Neuronal stem cell (in vitro differentiated cells): ENCODE results near the gene CTF1.

ENCODE experiments used
- DNase-seq: peaks from one replicate; pipeline ENCODE4 v3.0.0-alpha.2; 2013; ENCODE audit warnings: low spot score
- H2AFZ ChIP-seq: one replicate; pipeline ENCODE4 v1.6.1; 2013; ENCODE audit warnings: mild to moderate bottlenecking, low read length, inconsistent platforms
- H2AK5ac ChIP-seq: 2 replicates; pipeline ENCODE4 v1.6.1; 2013; ENCODE audit warnings: low read depth, mild to moderate bottlenecking, inconsistent platforms, low read length, moderate library complexity, mixed read lengths
- H2BK120ac ChIP-seq: 2 replicates; pipeline ENCODE4 v1.6.1; 2013; ENCODE audit warnings: low read depth, mild to moderate bottlenecking, inconsistent platforms, low read length, moderate library complexity, mixed read lengths
- H2BK12ac ChIP-seq: one replicate; pipeline ENCODE4 v1.6.1; 2013; ENCODE audit warnings: low read length, inconsistent platforms
- H2BK15ac ChIP-seq: 2 replicates; pipeline ENCODE4 v1.6.1; 2013; ENCODE audit warnings: mild to moderate bottlenecking, low read length, inconsistent platforms, mixed read lengths
- H2BK5ac ChIP-seq: one replicate; pipeline ENCODE4 v1.6.1; 2013; ENCODE audit warnings: inconsistent platforms, mild to moderate bottlenecking, low read length, moderate library complexity
- H3K14ac ChIP-seq: one replicate; pipeline ENCODE4 v1.6.1; 2013; ENCODE audit warnings: low read length, inconsistent platforms
- H3K18ac ChIP-seq: 2 replicates; pipeline ENCODE4 v1.6.1; 2013; ENCODE audit warnings: low read length, inconsistent platforms
- H3K23ac ChIP-seq: 2 replicates; pipeline ENCODE4 v1.6.1; 2013; ENCODE audit warnings: low read depth, mild to moderate bottlenecking, mixed read lengths, low read length, inconsistent platforms; ENCODE audit not compliant: poor library complexity
- H3K27ac ChIP-seq: replicated peaks from 3 replicates; pipeline ENCODE4 v1.5.1; 2013; ENCODE audit warnings: low read length, inconsistent platforms
- H3K27me3 ChIP-seq, 3 experiments: 2 replicates each; pipeline ENCODE4 v1.6.1; 2013; ENCODE audit warnings: low read length in 3 of 3, mild to moderate bottlenecking in 2 of 3, inconsistent platforms in 1 of 3, low read depth in 1 of 3, mixed read lengths in 1 of 3, moderate library complexity in 1 of 3; ENCODE audit not compliant: control insufficient read depth in 3 of 3, insufficient read depth in 3 of 3
- H3K36me3 ChIP-seq, 2 donors: replicated peaks in 1 of 2; 2 replicates each; pipeline ENCODE4 v1.6.1; 2013; ENCODE audit warnings: low read length in 2 of 2; ENCODE audit not compliant: control insufficient read depth in 2 of 2, insufficient read depth in 2 of 2
- H3K4ac ChIP-seq: 2 replicates; pipeline ENCODE4 v1.6.1; 2013; ENCODE audit warnings: inconsistent platforms, mild to moderate bottlenecking, low read length, moderate library complexity
- H3K4me1 ChIP-seq, 2 donors: 1 replicate in 1 of 2; 2 replicates in 1 of 2; pipeline ENCODE4 v1.6.1; 2013; ENCODE audit warnings: low read length in 2 of 2, low read depth in 1 of 2; ENCODE audit not compliant: control insufficient read depth in 2 of 2, insufficient read depth in 1 of 2
- H3K4me2 ChIP-seq: one replicate; pipeline ENCODE4 v1.6.1; 2013; ENCODE audit warnings: mild to moderate bottlenecking, low read length, inconsistent platforms; ENCODE audit not compliant: insufficient read depth, poor library complexity, severe bottlenecking
- H3K4me3 ChIP-seq, 2 donors: 2 replicates each; pipeline ENCODE4 v1.5.1; 2013; ENCODE audit warnings: low read length in 2 of 2, mild to moderate bottlenecking in 2 of 2, inconsistent platforms in 1 of 2, moderate library complexity in 1 of 2
- H3K79me1 ChIP-seq: one replicate; pipeline ENCODE4 v1.6.1; 2013; ENCODE audit warnings: low read depth, mild to moderate bottlenecking, inconsistent platforms, low read length, moderate library complexity
- H3K9ac ChIP-seq: one replicate; pipeline ENCODE4 v1.6.1; 2013; ENCODE audit warnings: mild to moderate bottlenecking, low read depth, low read length, inconsistent platforms; ENCODE audit not compliant: poor library complexity
- H3K9me3 ChIP-seq, 2 donors: replicated peaks in 1 of 2; 2 replicates each; pipeline versions ENCODE3 to v1.6.1; 2013; ENCODE audit warnings: low read length in 2 of 2, mild to moderate bottlenecking in 2 of 2, inconsistent platforms in 1 of 2, low read depth in 1 of 2, mixed read lengths in 1 of 2, moderate library complexity in 1 of 2; ENCODE audit not compliant: control insufficient read depth in 2 of 2, insufficient read depth in 1 of 2
- H4K8ac ChIP-seq: one replicate; pipeline ENCODE4 v1.6.1; 2013; ENCODE audit warnings: low read depth, mild to moderate bottlenecking, inconsistent platforms, low read length, moderate library complexity
- H4K91ac ChIP-seq: one replicate; pipeline ENCODE4 v1.6.1; 2013; ENCODE audit warnings: low read length, low read depth, mild to moderate bottlenecking, inconsistent platforms; ENCODE audit not compliant: poor library complexity
- WGBS, 2 donors: extraction: QIAGEN DNeasy Blood & Tissue Kit; methylation state at CpG; one replicate each; pipeline ENCODE4 v1.1.7; 2013; ENCODE audit warnings: missing lambda C conversion rate in 2 of 2, mixed read lengths in 1 of 2; ENCODE audit not compliant: insufficient read length in 2 of 2, insufficient replicate concordance in 1 of 2; ENCODE audit errors: extremely low coverage in 2 of 2; 5-methylcytosine and 5-hydroxymethylcytosine counted together

CTF1 gene

GRCh38 chr16:30892670-30893416, 3.6 kb upstream of the CTF1 start:
- Histone ChIP-seq H2BK12ac (no peak overlapping the region), H3K9ac (peak overlapping the region; percentile 98), H3K14ac (peak overlapping the region; percentile 47), H3K27me3 (no peaks in the 10 kb centered on the region), H3K27ac (no peak overlapping the region), H3K4me1 (peaks cover 16 to 20% of the 10 kb centered on the region in 2 donors), H2BK5ac (no peak overlapping the region), H3K18ac (peak overlapping the region; percentile 77), H3K23ac (peak overlapping the region; percentile 82), H4K91ac (no peak overlapping the region), H3K9me3 (no peaks in the 10 kb centered on the region), H3K4me3 (peak overlapping the region; percentile 87 to 93), H2AK5ac (peak overlapping the region; percentile 85), H3K4me2 (peak overlapping the region; percentile 84), H3K4ac (no peak overlapping the region), H2AFZ (no peak overlapping the region), H2BK120ac (no peak overlapping the region), H3K79me1 (peaks cover 6% of the 10 kb centered on the region), H3K36me3 (peaks cover 9 to 42% of the 10 kb centered on the region in 2 donors), H4K8ac (no peak overlapping the region), H2BK15ac (peak overlapping the region; percentile 52)
- no peak for DNase-seq
- WGBS, 2 donors: no CpG with 5 or more reads among the region's 20 CpGs

GRCh38 chr16:30893417-30893743, 3.0 kb upstream of the CTF1 start:
- no peaks in the 10 kb centered on the region for H3K27me3 ChIP-seq
- H2BK15ac ChIP-seq: peak overlapping the region; percentile 52
- peaks cover 6% of the 10 kb centered on the region for H3K79me1 ChIP-seq
- H2BK5ac ChIP-seq: no peak overlapping the region
- H3K9me3 ChIP-seq: no peaks in the 10 kb centered on the region
- H3K4me3 ChIP-seq: peak overlapping the region; percentile 87 to 93
- H4K8ac ChIP-seq: no peak overlapping the region
- H3K23ac ChIP-seq: peak overlapping the region; percentile 82
- no CpG with 5 or more reads among the region's 11 CpGs for WGBS, 2 donors
- peak overlapping the region; percentile 85 for H2AK5ac ChIP-seq
- H3K36me3 ChIP-seq: peaks cover 9 to 38% of the 10 kb centered on the region in 2 donors
- peaks cover 16 to 20% of the 10 kb centered on the region in 2 donors for H3K4me1 ChIP-seq
- H3K4me2 ChIP-seq: peak overlapping the region; percentile 84
- H4K91ac ChIP-seq: no peak overlapping the region
- no peak overlapping the region for H2BK12ac ChIP-seq
- peak overlapping the region; percentile 98 for H3K9ac ChIP-seq
- DNase-seq: no peak
- peak overlapping the region; percentile 85 for H2BK120ac ChIP-seq
- peak overlapping the region; percentile 93 for H2AFZ ChIP-seq
- H3K14ac ChIP-seq: peak overlapping the region; percentile 77
- H3K4ac ChIP-seq: peak overlapping the region; percentile 39
- peak overlapping the region; percentile 97 for H3K18ac ChIP-seq
- peak overlapping the region; percentile 31 for H3K27ac ChIP-seq

DNA sequence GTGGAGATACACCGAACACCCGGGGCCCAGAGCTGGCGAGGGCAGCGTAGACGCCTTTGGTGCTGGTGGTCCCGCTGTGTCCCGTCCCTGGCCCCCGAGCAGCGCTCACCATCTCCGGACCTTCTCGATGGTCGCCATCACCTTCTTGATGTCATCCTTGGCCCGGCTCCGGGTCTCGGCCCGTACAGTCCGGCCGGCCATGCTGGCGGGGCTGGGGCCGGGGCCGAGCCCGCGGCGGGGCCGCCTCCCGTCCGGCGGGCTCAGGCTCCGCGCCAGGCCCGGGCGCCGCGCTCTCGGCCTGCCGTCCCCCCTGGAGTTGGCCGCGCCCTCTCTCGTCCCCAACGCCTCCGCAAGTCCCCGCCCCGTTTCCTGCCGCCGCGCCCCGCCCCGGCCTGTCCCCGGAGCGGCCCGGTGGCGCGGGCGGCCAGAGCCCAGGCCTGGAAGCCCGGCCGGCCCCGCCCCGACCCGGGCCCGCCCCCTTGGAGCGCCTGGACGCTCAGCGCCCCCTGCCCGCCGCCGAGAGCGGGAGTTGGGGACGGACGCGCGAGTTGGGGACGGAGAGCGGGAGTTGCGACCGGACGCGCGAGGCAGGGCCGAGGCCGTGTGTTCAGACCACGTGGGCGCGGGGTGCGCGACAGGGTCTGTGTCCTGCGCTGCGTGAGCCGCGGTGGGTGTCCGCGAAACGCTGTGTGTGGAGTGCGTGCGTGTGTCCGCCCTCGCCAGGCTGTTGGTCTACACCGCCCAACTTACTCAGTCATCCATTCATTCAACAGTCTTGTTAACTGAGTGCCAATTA, 2.5 kb upstream of the CTF1 start, which contains the start of gene BCL7C:
Gene BCL7C (minus strand): TSS at position 334 of the 796 bp plus-strand sequence. CDS start 133 bp downstream, at position 201.
- H2BK15ac ChIP-seq: peak within 1 kb of the TSS; percentile 88
- H3K18ac ChIP-seq: peak within 1 kb of the TSS; percentile 99
- H4K91ac ChIP-seq: no peak within 1 kb of the TSS
- H3K4me3 ChIP-seq: peak within 1 kb of the TSS; percentile 87 to 93
- H2AFZ ChIP-seq: peak within 1 kb of the TSS; percentile 93
- no CpG with 5 or more reads among the region's 97 CpGs for WGBS, 2 donors
- peak within 1 kb of the TSS; percentile 85 for H2AK5ac ChIP-seq
- peaks cover 6% of the 10 kb centered on the region for H3K79me1 ChIP-seq
- peak within 1 kb of the TSS; percentile 50 for H3K27ac ChIP-seq
- H3K4ac ChIP-seq: peak within 1 kb of the TSS; percentile 39
- H3K23ac ChIP-seq: peak within 1 kb of the TSS; percentile 98
- peak within 1 kb of the TSS; percentile 85 for H2BK120ac ChIP-seq
- peaks cover 16 to 20% of the 10 kb centered on the region in 2 donors for H3K4me1 ChIP-seq
- no peak within 1 kb of the TSS for H2BK12ac ChIP-seq
- peak within 1 kb of the TSS; percentile 98 for H3K9ac ChIP-seq
- H3K9me3 ChIP-seq: no peaks in the 10 kb centered on the region
- peak within 1 kb of the TSS; percentile 42 for H2BK5ac ChIP-seq
- peak within 1 kb of the TSS; percentile 84 for H3K4me2 ChIP-seq
- peak within 1 kb of the TSS; percentile 79 for H3K14ac ChIP-seq
- H3K27me3 ChIP-seq: no peaks in the 10 kb centered on the region
- peak; percentile 92 for DNase-seq
- peak within 1 kb of the TSS; percentile 88 for H4K8ac ChIP-seq
- H3K36me3 ChIP-seq: peaks cover 6 to 33% of the 10 kb centered on the region in 2 donors
